HepG2 (cell line): ENCODE data around the gene SETD5. TPM values are rescaled to one million over a fixed set of nuclear protein-coding genes. Genes with fewer than 3 reads are reported as not detected.

Source experiments
- CBX1 ChIP-seq: IDR thresholded peaks from one replicate; pipeline ENCODE4 v1.6.1; 2016; ENCODE audit warnings: antibody characterized with exemption, low read depth
- CREBL2 ChIP-seq: sonication (generic); formaldehyde crosslinking; IDR thresholded peaks from 2 replicates; pipeline ENCODE4 v1.8.1; 2023; ENCODE audit warnings: missing genetic modification reagents, mild to moderate bottlenecking, borderline replicate concordance
- FUBP1 ChIP-seq: sonication (generic); formaldehyde crosslinking; IDR thresholded peaks from 2 replicates; pipeline ENCODE4 v1.5.1; 2020; ENCODE audit warnings: missing genetic modification reagents, mild to moderate bottlenecking, borderline replicate concordance
- NFRKB ChIP-seq: fragments of 450-650 bp; IDR thresholded peaks from 2 replicates; pipeline ENCODE4 v1.6.1; 2017
- POLR2AphosphoS2 ChIP-seq: IDR thresholded peaks from 2 replicates; pipeline ENCODE4 v1.6.1; 2011; ENCODE audit warnings: low read depth, low read length, improper control_type of control experiment
- TFAP4 ChIP-seq: sonication (generic); IDR thresholded peaks from 2 replicates; pipeline ENCODE4 v1.6.1; 2016; ENCODE audit warnings: low read depth, borderline replicate concordance
- YY1 ChIP-seq: IDR thresholded peaks from 2 replicates; pipeline ENCODE4 v1.6.1; 2011; ENCODE audit warnings: low read length, low read depth, moderate library complexity, mild to moderate bottlenecking; ENCODE audit not compliant: insufficient read depth, insufficient replicate concordance
- ZBTB21 ChIP-seq: sonication (generic); formaldehyde crosslinking; IDR thresholded peaks from 2 replicates; pipeline ENCODE4 v1.4.0; 2020; ENCODE audit warnings: missing genetic modification reagents
- ZNF350 ChIP-seq: sonication (generic); formaldehyde crosslinking; IDR thresholded peaks from 2 replicates; pipeline ENCODE4 v1.4.0; 2020; ENCODE audit warnings: mild to moderate bottlenecking, low read depth, missing genetic modification reagents, borderline replicate concordance
- ZNF580 ChIP-seq: IDR thresholded peaks from 2 replicates; pipeline ENCODE4 v1.6.1; 2016; ENCODE audit warnings: low read depth, borderline replicate concordance
- ZNF703 ChIP-seq: sonication (generic); formaldehyde crosslinking; IDR thresholded peaks from 2 replicates; pipeline ENCODE4 v1.5.1; 2020; ENCODE audit warnings: missing genetic modification reagents, mild to moderate bottlenecking, moderate library complexity, borderline replicate concordance
- ZNF749 ChIP-seq: sonication (generic); formaldehyde crosslinking; IDR thresholded peaks from 2 replicates; pipeline ENCODE4 v1.8.0; 2022; ENCODE audit warnings: mild to moderate bottlenecking, missing genetic modification reagents, moderate library complexity, borderline replicate concordance
- polyA plus RNA-seq, 8 experiments: library from polyadenylated mRNA; depleted of rRNA in 3 of 8; stranded (reverse) in 7 of 8; unstranded in 1 of 8; fragments of >200 nt; fragmentation: Illumina TruSeq in 4 of 8; extraction: Trizol in 4 of 8; gene quantifications; 2 replicates each; pipeline versions ENCODE4 v1.2.1 to v1.2.3, GENCODE V29; 2011 to 2016; ENCODE audit warnings: low read depth in 4 of 8, missing spikeins in 1 of 8, mixed read lengths in 1 of 8; ENCODE audit not compliant: insufficient read depth in 1 of 8
- total RNA-seq, 5 experiments: library from RNA; depleted of rRNA; stranded (reverse); fragments of >200 nt; fragmentation: Illumina TruSeq; extraction: Trizol; gene quantifications; 2 replicates each; pipeline ENCODE4 v1.2.3, GENCODE V29; 2016; ENCODE audit warnings: low read depth in 1 of 5

The SETD5 gene
- total and polyA plus RNA-seq, 2 of the 13 experiments (the other 11 are each of a cell fraction or from before 2014, with no cell fraction given): 46.8 to 95.8 TPM

GRCh38 chr3:9399746-9400145 lies 2.3 kb downstream of the SETD5 start (continued):
- TF ChIP-seq YY1 (peak; percentile 84), ZNF749 (CRISPR knock-in tag) (no peak), NFRKB (peak; percentile 42; the same call in 1 of the 2 replicates), ZNF350 (CRISPR knock-in tag) (no peak), CREBL2 (no peak), ZBTB21 (no peak), ZNF703 (CRISPR knock-in tag) (no peak), FUBP1 (CRISPR knock-in tag) (no peak), POLR2AphosphoS2 (no peak), ZNF580 (CRISPR knock-in tag) (no peak), TFAP4 (peak; percentile 65; the same call in 1 of the 2 replicates), CBX1 (no peak)
